T47D (cell line): ENCODE measurements around the gene ZBTB6.
"Not testable (repeated sequence)": the region's sequence is repeated elsewhere in the genome, so short reads cannot be mapped to it uniquely, and the experiment has no call there.

ENCODE experiments used
- DNase-seq, 2 experiments: peaks; one replicate each; pipeline versions ENCODE4 v3.0.0 to v3.0.0-alpha.2; 2011 to 2012; ENCODE audit warnings: low read depth in 1 of 2, low spot score in 1 of 2
- JUND ChIP-seq: IDR thresholded peaks from 2 replicates; pipeline ENCODE4 v1.6.1; 2012; ENCODE audit warnings: low read depth
- in situ Hi-C: cut with HindIII; loops from 2 replicates; pipeline ENCODE4 v1.10.0; 2016; ENCODE audit warnings: low sequenced_read_pairs, low pct_unique_long_range_greater_than_20kb

ZBTB6 gene

GRCh38 chr9:122904823-122905710, 8.1 kb downstream of the ZBTB6 start, which contains the start of gene RC3H2:
Gene RC3H2 (minus strand): TSS chr9:122905359. CDS start chr9:122897509, 7,850 bp downstream.
- DNase-seq = peak; percentile 84 to 100
- TF ChIP-seq JUND = no peak
- in situ Hi-C loops = no loop called here

GRCh38 chr9:122904466-122904822, 8.7 kb downstream of the ZBTB6 start:
- in situ Hi-C loops = no loop called here
- no peak for TF ChIP-seq JUND
- peak in 1 of 2 experiments; percentile 57 for DNase-seq

- in situ Hi-C loops = no loop called here
- no peak for TF ChIP-seq JUND
- no peak for DNase-seq
Measured at GRCh38 chr9:122900791-122901190, 12.3 kb downstream of the ZBTB6 start.

GRCh38 chr9:122897969-122898368, 15.2 kb downstream of the ZBTB6 start:
- no peak for TF ChIP-seq JUND
- no peak for DNase-seq
- in situ Hi-C loops = no loop called here

- TF ChIP-seq JUND = no peak
- in situ Hi-C loops = no loop called here
Measured at GRCh38 chr9:122888480-122888879, 24.6 kb downstream of the ZBTB6 start.

GRCh38 chr9:122883125-122883524, 30.0 kb downstream of the ZBTB6 start:
- TF ChIP-seq JUND = no peak
- in situ Hi-C loops = no loop called here
- DNase-seq = no peak

More at GRCh38 chr9:122888480-122888879, 24.6 kb downstream of the ZBTB6 start:
- no peak for DNase-seq

GRCh38 chr9:122879443-122879842, 33.7 kb downstream of the ZBTB6 start:
- in situ Hi-C loops = no loop called here
- TF ChIP-seq JUND = no peak
- DNase-seq = no peak

- DNase-seq = no peak
- in situ Hi-C loops = no loop called here
- TF ChIP-seq JUND = no peak
Measured at GRCh38 chr9:122875523-122875922, 37.6 kb downstream of the ZBTB6 start.

- in situ Hi-C loops, DNase-seq: not testable (repeated sequence)
Measured at GRCh38 chr9:122867276-122867675, 45.8 kb downstream of the ZBTB6 start.

GRCh38 chr9:122866079-122866478, 47.0 kb downstream of the ZBTB6 start:
- in situ Hi-C loops = no loop called here
- DNase-seq = no peak
- TF ChIP-seq JUND = no peak

GRCh38 chr9:122865300-122865699, 47.8 kb downstream of the ZBTB6 start:
- no peak for DNase-seq
- no peak for TF ChIP-seq JUND
- in situ Hi-C loops = no loop called here

- TF ChIP-seq JUND = no peak
- in situ Hi-C loops = no loop called here
- no peak for DNase-seq
Measured at GRCh38 chr9:122863407-122863806, 49.7 kb downstream of the ZBTB6 start.

- no peak for TF ChIP-seq JUND
- in situ Hi-C loops = no loop called here
- peak in 1 of 2 experiments; percentile 16 for DNase-seq
Measured at GRCh38 chr9:122860319-122861142, 52.6 kb downstream of the ZBTB6 start.
